Activated naive CD8-positive, alpha-beta T cell (primary cell): ENCODE data around the gene MMP25.
"Not testable (repeated sequence)": the region's sequence is repeated elsewhere in the genome, so short reads cannot be mapped to it uniquely, and the experiment has no call there.

Experiments
- H3K27ac Mint-ChIP-seq: one replicate; pipeline ENCODE4 v1.8.0; 2021; ENCODE audit warnings: mixed read lengths
- H3K27me3 Mint-ChIP-seq: one replicate; pipeline ENCODE4 v1.8.0; 2021; ENCODE audit warnings: mixed read lengths
- H3K36me3 Mint-ChIP-seq: one replicate; pipeline ENCODE4 v1.8.0; 2021; ENCODE audit warnings: mixed read lengths
- H3K4me1 Mint-ChIP-seq: one replicate; pipeline ENCODE4 v1.8.0; 2021; ENCODE audit warnings: low read depth, mixed read lengths
- H3K4me3 Mint-ChIP-seq: one replicate; pipeline ENCODE4 v1.8.0; 2021; ENCODE audit warnings: mild to moderate bottlenecking, mixed read lengths
- H3K9me3 Mint-ChIP-seq: one replicate; pipeline ENCODE4 v1.8.0; 2021; ENCODE audit warnings: low read depth, mixed read lengths

Gene MMP25

DNA sequence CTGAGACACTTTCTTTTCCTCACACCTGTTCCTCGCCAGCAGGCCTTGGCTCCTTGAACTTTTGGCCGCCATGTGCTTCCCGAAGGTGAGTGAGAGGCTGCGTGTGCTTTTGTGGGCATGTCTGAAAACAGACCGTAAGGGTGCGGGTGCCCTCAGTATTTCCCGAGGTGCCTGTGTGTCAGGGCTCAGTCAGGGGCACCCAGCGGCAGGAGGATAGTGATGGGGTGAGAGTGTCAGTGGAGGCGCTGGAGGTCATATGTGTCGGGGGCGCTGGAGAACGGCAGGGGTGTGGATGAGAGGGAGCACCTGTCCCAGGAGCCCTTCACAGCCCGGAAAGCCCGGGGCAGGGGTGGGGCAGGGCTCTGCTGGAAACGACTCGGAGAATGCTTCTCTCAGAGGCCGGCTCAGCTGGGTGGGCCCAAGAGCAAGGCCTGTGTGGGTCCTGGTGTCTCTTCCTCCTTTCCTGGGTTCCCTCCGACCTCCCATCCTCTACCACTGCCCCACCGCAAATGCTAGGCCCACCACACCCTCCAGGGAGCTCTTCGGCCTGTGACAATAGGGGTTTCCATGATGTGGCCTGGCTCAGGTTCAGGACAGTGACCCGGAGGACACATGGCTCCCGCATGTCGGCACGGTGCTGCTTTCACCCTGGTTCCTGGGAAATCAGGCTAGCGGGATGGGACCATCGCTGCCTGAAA lies 19.5 kb downstream of the MMP25 start:
- Mint-ChIP-seq H3K36me3 (peaks cover 18% of the 10 kb centered on the region), H3K9me3 (no peaks in the 10 kb centered on the region), H3K4me3 (peak overlapping the region; percentile 100), H3K27ac (peak overlapping the region; percentile 100), H3K4me1 (peaks cover 41% of the 10 kb centered on the region), H3K27me3 (no peaks in the 10 kb centered on the region)

DNA sequence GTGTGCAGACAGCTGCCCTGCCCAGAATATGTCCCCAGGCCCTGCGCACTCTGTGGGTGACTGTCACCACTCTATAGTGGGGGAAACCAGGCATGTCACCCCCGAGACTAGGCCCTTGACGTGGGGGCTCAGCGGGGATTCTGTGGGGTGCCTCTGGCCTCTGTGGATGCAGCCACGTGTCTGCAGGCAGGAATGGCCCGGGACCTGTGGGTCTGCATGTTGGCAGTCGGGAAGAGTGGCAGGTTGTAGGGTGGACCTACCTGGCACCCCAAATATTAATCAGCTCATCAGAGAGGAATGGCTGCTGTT lies 20.0 kb downstream of the MMP25 start:
- Mint-ChIP-seq H3K4me3 (peak overlapping the region; percentile 100), H3K27ac (peak overlapping the region; percentile 100), H3K4me1 (peaks cover 46% of the 10 kb centered on the region), H3K9me3 (no peaks in the 10 kb centered on the region), H3K36me3 (peaks cover 18% of the 10 kb centered on the region), H3K27me3 (no peaks in the 10 kb centered on the region)

GRCh38 chr16:3068487-3068886 lies 22.1 kb downstream of the MMP25 start:
- Mint-ChIP-seq H3K4me3 (peak overlapping the region; percentile 100), H3K27me3 (no peaks in the 10 kb centered on the region), H3K27ac (peak overlapping the region; percentile 96), H3K36me3 (peaks cover 18% of the 10 kb centered on the region), H3K4me1 (peaks cover 55% of the 10 kb centered on the region), H3K9me3 (no peaks in the 10 kb centered on the region)

DNA sequence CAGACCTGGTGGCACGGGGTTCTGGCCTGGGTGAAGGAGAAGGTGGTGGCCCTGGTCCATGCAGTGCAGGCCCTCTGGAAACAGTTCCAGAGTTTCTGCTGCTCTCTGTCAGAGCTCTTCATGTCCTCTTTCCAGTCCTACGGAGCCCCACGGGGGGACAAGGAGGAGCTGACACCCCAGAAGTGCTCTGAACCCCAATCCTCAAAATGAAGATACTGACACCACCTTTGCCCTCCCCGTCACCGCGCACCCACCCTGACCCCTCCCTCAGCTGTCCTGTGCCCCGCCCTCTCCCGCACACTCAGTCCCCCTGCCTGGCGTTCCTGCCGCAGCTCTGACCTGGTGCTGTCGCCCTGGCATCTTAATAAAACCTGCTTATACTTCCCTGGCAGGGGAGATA lies 22.8 kb downstream of the MMP25 start:
- H3K4me1 Mint-ChIP-seq = peaks cover 58% of the 10 kb centered on the region
- peaks cover 18% of the 10 kb centered on the region for H3K36me3 Mint-ChIP-seq
- peak overlapping the region; percentile 93 for H3K27ac Mint-ChIP-seq
- H3K27me3 Mint-ChIP-seq, H3K9me3 Mint-ChIP-seq: not testable (repeated sequence)
- H3K4me3 Mint-ChIP-seq = peak overlapping the region; percentile 69

DNA sequence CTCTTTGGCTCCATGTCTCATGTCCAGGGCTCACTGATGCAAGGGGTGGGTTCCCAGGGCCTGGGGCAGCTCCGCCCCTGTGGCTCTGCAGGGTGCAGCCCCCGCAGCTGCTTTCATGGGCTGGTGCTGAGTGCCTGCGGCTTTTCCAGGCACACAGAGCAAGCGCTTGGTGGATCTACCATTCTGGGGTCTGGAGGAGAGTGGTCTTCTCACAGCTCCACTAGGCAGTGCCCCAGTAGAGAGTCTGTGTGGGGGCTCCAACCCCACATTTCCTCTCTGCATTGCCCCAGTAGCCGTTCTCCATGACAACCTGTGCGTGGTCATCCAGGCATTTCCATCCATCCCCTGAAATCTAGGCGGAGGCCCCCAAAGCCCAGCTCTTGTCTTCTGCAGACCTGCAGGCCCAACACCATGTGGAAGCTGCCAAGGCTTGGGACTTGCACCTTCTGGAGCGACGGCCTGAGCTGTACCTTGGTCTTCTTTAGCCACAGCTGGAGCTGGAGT lies 24.3 kb downstream of the MMP25 start:
- Mint-ChIP-seq H3K9me3 (no peaks in the 10 kb centered on the region), H3K27ac (peak overlapping the region; percentile 93), H3K4me1 (peaks cover 61% of the 10 kb centered on the region), H3K36me3 (peaks cover 16% of the 10 kb centered on the region), H3K4me3 (peak overlapping the region; percentile 69), H3K27me3 (no peaks in the 10 kb centered on the region)

DNA sequence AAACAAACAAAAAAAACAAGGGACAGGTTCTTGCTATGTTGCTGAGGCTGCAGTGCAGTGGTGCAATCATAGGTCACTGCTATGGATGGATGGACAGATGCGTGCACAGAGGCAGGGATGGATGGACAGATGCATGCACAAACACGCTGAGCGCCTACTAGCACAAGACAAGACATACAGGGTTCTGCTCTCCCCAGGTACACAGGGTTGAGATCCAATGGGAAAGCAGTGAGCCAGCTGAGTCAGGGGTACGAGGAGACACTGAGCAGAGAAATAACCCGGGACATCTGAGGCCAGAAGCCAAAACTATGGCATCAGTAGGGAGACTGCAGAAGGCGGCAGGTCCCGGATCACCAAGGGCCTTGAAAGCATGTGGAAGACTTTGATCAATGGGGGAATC lies 25.3 kb downstream of the MMP25 start:
- H3K9me3 Mint-ChIP-seq = no peaks in the 10 kb centered on the region
- no peak overlapping the region for H3K4me3 Mint-ChIP-seq
- no peaks in the 10 kb centered on the region for H3K27me3 Mint-ChIP-seq
- peaks cover 69% of the 10 kb centered on the region for H3K4me1 Mint-ChIP-seq
- H3K27ac Mint-ChIP-seq = peak overlapping the region; percentile 46
- H3K36me3 Mint-ChIP-seq = peaks cover 15% of the 10 kb centered on the region

DNA sequence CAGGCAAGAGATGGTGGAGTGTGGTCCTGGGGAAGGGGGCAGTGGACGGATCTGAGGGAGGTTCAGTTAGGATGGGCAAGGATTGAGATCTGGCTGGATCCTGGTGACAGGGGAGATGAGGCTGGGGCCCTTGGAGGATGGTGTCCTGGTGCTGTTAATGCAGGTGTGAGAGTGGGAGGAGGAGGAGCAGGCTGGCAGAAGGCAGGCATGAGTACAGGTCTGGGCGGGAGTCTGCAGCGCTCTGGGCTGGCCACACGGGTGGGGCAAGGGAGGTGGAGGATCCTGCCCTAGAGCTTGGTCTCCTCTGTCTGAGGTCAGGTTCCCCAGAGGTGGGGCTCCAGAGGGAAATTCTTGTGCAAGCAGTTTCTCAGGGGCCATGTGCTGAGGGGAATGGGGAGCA lies 25.8 kb downstream of the MMP25 start:
- not testable (repeated sequence) for H3K4me3 Mint-ChIP-seq, H3K27me3 Mint-ChIP-seq, H3K9me3 Mint-ChIP-seq
- Mint-ChIP-seq H3K36me3 (peaks cover 13% of the 10 kb centered on the region), H3K4me1 (peaks cover 72% of the 10 kb centered on the region), H3K27ac (peak overlapping the region; percentile 46)

DNA sequence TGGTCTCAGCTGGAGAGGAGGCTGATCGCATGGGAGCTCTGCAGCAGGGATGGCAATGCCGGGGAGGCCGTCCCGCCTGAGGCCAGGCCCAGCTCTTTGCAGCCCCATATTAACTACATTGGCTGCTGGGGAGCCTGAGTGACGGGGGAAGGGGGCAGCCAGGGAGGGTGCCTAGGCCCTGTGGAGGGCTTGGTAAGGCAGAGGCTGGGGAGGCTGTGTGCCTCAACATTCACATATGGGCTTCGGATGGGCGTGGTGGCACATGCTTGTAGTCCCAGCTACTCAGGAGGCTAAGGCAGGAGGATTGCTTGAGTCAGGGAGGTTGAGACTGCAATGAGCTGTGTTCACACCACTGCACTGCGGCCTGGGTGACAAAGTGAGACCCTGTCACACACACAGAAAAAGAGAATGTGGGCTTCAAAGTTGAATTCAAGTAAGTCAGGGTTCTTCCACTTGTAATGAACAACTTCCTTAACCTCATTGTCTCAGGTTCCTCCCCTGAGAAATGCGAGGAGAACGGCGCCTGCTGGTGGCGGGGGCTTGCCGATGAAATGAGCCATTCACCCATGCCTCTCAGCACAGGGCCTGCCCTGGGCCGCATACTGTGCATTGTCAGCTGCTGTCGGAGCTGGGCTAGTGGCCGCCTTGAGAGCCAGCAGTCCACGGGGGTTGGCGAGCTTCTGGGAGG lies 26.4 kb downstream of the MMP25 start:
- H3K4me1 Mint-ChIP-seq = peaks cover 75% of the 10 kb centered on the region
- not testable (repeated sequence) for H3K9me3 Mint-ChIP-seq, H3K27me3 Mint-ChIP-seq, H3K4me3 Mint-ChIP-seq
- peak overlapping the region; percentile 99 for H3K27ac Mint-ChIP-seq
- H3K36me3 Mint-ChIP-seq = peaks cover 11% of the 10 kb centered on the region

- no peaks in the 10 kb centered on the region for H3K9me3 Mint-ChIP-seq
- H3K4me1 Mint-ChIP-seq = peaks cover 78% of the 10 kb centered on the region
- H3K36me3 Mint-ChIP-seq = peaks cover 12% of the 10 kb centered on the region
- H3K4me3 Mint-ChIP-seq = peak overlapping the region; percentile 74
- H3K27me3 Mint-ChIP-seq = no peaks in the 10 kb centered on the region
- peak overlapping the region; percentile 99 for H3K27ac Mint-ChIP-seq
Measured at GRCh38 chr16:3073448-3073847, 27.1 kb downstream of the MMP25 start.

DNA sequence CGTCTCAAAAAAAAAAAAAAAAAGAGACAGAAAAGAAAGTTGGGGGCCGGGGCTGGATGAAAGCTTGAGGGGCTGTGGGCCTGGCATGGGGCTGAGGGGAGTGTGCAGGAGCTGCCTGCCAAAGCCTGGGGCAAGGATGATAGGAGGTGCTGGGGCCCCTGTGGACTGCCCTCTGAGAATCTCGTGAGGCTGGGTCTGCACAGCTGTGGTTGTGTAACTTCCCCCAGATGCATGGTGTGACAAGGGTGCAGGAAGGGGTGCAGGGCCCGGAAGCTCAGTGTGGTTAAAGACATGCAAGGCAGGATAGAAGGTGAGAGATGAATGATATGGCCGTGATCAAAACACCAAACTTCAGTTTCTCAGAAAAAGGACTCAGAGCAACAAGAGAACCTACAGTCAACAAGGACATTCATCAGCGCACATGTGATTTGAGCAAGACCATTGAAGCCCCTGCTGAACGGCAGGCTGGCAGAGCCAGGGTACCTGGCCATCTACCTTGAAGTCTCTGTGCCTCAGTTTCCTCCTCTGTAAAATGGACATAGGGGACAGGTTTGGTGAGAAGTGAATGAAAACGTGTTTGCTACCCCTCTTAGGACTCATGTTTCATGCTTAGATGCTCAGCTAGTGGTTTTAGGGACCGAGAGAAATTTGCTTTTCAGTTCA lies 28.6 kb downstream of the MMP25 start:
- Mint-ChIP-seq H3K27ac (peak overlapping the region; percentile 99), H3K4me1 (peaks cover 81% of the 10 kb centered on the region), H3K9me3 (no peaks in the 10 kb centered on the region), H3K27me3 (no peaks in the 10 kb centered on the region), H3K36me3 (peaks cover 8% of the 10 kb centered on the region), H3K4me3 (peak overlapping the region; percentile 74)

GRCh38 chr16:3075523-3075915 lies 29.2 kb downstream of the MMP25 start:
- H3K27me3 Mint-ChIP-seq = no peaks in the 10 kb centered on the region
- peaks cover 5% of the 10 kb centered on the region for H3K36me3 Mint-ChIP-seq
- peaks cover 77% of the 10 kb centered on the region for H3K4me1 Mint-ChIP-seq
- H3K27ac Mint-ChIP-seq = peak overlapping the region; percentile 99
- no peaks in the 10 kb centered on the region for H3K9me3 Mint-ChIP-seq
- peak overlapping the region; percentile 74 for H3K4me3 Mint-ChIP-seq

DNA sequence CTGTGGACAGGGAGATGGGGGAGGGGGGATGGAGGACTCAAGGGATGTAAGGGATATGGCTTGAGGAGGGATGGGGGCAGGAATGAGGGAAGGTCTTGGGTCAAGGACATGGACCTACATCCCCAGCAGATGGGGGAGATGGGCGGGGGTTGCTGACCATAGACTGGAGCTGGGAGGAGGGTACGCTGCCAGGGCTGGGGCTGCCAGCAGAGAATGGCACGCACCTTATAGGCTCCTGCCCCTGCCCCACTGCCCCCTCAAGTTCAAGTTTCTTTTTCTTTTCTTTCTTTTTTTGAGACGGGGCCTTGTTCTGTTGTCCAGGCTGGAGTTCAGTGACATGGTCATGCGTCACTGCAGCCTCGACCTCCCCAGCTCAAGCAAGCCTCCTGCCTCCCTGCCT lies 29.6 kb downstream of the MMP25 start:
- not testable (repeated sequence) for H3K9me3 Mint-ChIP-seq, H3K27me3 Mint-ChIP-seq, H3K4me3 Mint-ChIP-seq, H3K36me3 Mint-ChIP-seq
- Mint-ChIP-seq H3K4me1 (peaks cover 78% of the 10 kb centered on the region), H3K27ac (peak overlapping the region; percentile 99)

- Mint-ChIP-seq H3K36me3 (peaks cover 5% of the 10 kb centered on the region), H3K9me3 (no peaks in the 10 kb centered on the region), H3K27me3 (no peaks in the 10 kb centered on the region), H3K4me3 (peak overlapping the region; percentile 49), H3K4me1 (peaks cover 77% of the 10 kb centered on the region), H3K27ac (peak overlapping the region; percentile 99)
Measured at GRCh38 chr16:3076577-3076976, 30.2 kb downstream of the MMP25 start.

GRCh38 chr16:3080024-3080423 lies 33.7 kb downstream of the MMP25 start:
- no peaks in the 10 kb centered on the region for H3K9me3 Mint-ChIP-seq
- H3K27ac Mint-ChIP-seq = peak overlapping the region; percentile 30
- H3K27me3 Mint-ChIP-seq = no peaks in the 10 kb centered on the region
- H3K4me1 Mint-ChIP-seq = peaks cover 60% of the 10 kb centered on the region
- peaks cover 5% of the 10 kb centered on the region for H3K36me3 Mint-ChIP-seq
- no peak overlapping the region for H3K4me3 Mint-ChIP-seq

DNA sequence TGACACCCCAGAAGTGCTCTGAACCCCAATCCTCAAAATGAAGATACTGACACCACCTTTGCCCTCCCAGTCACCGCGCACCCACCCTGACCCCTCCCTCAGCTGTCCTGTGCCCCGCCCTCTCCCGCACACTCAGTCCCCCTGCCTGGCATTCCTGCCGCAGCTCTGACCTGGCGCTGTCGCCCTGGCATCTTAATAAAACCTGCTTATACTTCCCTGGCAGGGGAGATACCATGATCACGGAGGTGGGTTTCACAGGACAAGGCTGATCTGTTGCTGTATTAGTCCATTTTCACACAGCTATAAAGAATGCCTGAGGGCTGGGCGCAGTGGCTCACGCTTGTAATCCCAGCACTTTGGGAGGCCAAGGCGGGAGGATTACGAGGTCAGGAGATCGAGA lies 35.6 kb downstream of the MMP25 start:
- H3K27me3 Mint-ChIP-seq, H3K9me3 Mint-ChIP-seq, H3K36me3 Mint-ChIP-seq, H3K27ac Mint-ChIP-seq, H3K4me3 Mint-ChIP-seq: not testable (repeated sequence)
- H3K4me1 Mint-ChIP-seq = peaks cover 50% of the 10 kb centered on the region
